ENCODE results near the gene LDLRAD3.
A peak's percentile ranks its signal among the peaks of the same experiment; 100 is the strongest.

The LDLRAD3 gene

DNA sequence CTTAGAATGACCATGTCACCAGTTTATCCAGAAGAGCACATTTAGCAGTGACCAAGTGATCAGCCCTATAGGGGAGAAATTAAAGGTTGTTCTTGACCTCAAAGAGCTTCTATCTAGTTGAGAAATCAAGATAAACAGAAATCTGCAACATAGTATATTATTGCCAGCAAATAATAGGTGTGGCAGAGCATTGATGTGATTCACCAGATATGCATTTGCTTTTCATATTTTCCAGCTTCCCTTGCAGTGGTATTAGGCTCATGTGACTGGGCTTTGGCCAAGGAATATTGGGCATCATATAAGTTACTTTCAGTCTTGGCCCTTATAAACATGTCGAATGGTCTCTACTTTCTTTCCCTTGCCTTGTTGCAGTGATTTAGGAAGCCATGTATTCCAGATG, 310.9 kb downstream of the LDLRAD3 start:
- DNase-seq, result no peak

DNA sequence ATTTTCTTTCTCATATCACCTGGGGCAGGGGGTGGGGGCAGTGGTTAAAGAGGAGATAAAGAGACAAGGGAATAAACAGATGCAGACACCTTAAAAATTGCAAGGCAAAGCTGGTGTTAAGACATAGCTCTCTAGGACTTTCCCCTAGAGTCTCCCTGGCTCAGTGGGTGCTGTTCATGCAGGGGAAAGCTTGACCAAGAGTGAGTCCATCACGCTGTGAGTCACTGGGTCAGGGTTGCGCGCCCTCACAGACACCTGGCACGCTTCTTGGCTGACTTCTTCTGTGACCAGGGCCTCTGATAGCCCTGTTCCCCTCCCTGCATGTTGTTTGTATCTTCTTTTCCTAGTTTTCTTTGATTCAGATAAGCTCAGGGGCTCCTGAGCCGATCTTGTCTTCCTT, 313.5 kb downstream of the LDLRAD3 start:
- DNase-seq, result no peak

DNA sequence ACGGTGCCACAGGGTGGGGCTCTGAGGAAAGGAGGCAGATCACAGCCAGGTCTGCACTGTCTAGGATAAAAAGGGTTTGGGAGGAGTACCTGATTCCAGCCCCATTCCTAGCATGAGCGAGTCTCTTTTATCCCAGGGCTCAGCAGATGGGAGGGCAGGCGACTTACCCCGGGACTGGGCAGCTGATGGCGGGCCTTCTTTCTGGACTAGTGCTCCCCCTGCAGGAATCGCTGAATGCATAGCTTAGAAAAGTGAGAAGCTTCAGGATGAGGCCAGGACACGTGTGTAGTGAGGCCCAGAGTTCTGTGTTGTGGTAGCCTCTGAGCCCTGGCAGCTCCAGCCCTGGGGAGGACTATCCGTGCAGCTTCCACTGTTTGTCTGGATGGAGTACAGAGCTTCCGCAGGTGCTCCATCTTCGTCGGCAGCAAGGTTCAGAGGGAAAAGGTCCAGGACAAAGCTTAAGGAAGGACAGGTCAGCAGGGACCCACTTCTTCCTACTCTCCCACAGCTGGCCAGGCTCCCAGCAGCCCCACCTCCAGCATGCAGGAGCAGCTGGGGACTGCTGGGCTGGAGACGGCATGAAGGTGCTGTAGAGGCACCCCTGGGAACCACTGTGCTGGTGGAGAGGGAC, 315.0 kb downstream of the LDLRAD3 start:
- peak; percentile 19 to 21 for DNase-seq

DNA sequence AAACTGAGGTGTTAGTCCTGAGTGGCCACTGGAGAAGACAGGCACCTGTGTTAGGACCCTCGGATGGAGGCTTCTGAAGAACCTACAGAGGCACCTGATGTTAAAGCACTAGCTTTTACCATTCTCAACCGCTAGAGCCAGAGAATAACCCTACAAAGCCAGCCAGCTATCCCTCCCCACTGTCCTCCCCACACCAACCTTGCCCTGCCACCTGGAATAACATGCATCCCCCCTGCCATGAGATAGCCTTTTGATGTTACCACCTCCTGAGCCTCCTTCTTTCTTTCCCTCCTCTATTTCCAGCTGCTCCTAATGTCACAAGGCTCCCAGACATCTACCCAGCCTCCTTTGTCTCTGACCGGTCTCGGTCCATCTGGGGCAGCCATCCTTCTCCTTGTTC, 317.2 kb downstream of the LDLRAD3 start:
- no peak for DNase-seq

DNA sequence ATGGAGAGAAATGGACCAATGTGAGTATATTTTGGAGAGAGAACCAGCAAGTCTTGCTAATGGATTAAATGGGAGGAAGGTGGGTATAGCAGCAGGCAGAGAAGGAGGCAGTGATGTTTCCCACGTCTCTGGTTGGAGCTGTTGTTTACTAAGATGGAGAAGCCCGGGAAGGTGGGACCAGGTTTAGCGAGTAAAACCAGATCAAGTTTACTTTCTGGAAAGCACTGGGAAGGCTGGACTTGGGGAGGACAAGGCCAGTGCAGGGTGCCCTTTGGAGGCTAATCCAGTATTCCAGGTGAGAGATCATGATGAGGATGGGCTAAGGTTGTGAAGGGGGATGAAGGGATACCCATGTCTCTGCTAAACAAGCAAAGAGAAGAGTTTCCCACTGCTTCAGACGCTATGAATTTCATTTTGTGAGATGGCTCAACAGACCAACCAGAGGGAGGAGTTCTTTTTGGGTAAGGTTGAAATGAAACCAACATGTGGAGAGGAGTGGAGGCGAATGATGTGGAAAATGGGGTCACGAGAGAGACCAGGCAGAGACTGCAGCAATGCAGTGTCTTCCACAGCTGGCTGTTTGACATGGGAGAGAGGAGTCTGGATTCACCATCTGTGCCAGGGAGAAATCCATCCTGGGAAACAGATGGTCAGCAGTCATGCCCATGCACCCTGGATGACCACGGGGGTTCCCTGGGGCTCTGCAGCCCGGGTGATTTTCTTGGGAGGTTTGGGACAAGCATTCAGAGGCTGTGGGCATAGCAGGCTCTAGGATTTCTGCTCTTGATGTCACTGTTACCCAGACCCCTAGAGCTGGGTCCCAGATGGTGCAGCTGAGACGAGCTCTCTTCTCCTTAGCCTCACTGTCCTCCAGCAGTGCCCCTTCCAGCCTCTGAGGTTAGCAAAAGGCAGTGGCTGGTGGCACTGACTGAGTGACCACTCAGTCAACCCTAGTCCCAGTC, 320.4 kb downstream of the LDLRAD3 start:
- peak in 1 of 2 donors; percentile 4 for DNase-seq

DNA sequence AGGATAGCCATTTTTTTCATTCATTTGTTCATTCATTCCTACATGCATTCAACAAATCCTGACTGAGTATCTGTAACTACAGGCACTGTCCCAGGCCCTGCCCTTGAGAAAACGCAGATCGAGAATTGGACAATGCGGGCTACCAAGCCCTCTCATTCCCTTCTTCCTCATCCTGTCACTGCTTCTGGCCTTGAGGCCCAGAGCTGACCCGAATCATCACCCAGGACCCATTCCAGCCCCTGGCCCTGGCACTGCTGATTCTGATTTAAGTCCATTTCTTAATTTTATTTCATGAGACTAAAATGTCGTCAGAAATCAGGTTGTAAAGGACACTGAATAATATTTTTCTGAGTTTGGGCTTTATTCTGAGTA, 321.1 kb downstream of the LDLRAD3 start:
- no peak for DNase-seq

DNA sequence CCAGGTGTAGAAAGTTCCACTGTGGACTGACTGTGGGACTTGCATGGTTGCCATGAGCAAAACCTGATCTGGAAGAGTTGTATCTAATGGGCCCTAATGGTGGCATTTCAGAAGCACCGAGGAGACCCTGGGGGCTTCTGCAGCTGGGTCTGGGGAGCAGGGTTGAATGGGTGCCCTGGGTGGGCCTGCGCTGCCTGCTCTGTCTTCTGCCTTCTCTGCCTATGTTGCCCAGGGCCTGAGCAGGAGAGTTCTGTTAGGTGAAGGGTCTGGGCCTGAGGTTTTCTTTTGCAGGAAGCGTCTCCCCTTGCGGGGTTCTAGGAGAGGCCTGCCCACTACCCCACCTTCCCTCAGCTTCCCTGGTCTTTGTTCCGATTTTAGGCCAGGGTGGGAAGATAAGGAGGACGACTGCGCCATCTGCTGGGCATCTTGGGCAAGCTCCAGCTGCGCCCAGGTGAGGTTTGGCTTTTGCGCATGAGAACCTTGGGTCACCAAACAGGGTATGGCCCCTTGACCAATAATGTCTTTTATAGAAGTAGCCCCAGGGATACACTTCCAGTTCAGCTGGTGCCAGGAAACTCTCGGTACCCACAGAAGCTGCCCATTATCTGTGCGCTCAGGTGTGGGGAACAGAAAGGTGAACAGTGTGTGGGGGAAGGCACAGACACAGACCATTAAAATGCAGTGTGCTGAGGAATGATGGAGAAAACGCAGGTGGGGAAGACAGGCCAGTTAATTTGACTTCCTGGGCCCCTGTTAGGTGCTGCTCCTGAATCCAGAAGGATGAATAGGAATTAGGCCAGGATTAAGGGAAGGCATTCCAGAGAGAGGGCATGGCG, 322.1 kb downstream of the LDLRAD3 start:
- DNase-seq, result peak; percentile 69

DNA sequence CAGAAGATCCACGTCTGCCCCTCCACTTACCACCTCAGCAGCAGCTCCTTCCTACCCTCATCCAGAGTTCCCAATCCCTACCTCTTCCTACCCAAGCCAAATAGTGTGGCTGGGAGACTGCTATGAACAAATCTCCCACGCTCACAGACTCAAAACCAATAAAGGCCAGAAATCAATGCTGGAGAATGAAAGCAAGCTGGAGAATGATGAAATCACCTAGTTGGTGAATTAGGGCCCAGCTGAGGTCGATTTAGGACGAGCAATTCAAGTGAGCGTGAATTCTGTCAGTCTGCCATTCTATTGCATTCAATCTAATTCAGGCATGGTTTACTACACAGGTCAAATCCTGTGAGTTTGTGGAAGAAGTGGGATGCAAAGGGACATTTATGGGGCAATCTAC, 322.9 kb downstream of the LDLRAD3 start:
- DNase-seq, result peak in 1 of 2 donors; percentile 2

DNA sequence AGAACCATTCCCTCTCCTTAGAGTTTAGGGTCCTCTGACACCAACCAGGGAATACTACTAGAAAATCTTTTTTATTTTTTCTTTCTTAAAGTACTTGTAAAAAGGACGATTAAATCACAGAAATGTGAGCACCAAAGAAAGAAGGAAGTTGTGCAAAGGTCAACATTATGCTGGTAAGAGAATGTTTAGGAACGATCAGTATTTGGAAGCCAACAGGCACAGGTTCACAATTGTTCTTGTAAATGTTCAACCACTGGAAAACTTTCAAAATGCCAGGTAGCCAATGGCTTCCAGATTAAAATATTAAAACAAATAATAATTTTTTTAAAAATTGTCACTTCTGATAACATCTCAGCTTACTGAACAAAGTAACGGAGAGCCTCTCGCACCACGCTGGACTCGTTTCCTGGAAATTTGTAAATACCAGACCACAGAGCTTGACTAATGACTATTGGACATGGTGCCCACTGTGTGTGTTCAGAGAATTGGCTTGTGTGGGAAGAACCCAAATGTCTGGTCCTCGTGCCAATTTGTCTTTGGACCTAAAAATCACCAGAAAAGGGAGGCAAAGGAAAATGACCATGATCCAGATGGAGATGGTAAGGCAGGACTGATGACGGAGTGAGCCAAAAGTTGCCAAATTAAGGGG, 324.6 kb downstream of the LDLRAD3 start:
- DNase-seq, result no peak

DNA sequence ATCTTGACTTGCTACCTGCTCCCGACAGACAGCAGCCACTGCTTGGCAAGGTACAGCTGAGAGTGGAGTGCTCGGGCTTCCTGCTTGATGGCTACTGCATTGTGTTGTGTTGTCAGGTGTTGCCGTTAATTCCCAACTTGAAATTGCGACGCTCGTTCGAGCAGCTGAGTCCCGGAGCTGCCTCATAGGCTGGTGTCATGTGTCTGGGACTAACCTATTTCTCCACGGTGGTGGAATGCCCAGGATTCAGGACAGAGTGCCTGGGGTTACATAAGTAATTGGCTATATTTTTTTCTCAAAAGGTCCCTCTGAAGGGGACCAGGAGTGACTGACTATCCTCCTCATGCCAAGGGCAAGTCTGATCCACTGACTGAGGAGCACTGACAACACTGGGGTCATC, 326.8 kb downstream of the LDLRAD3 start:
- DNase-seq, result no peak

DNA sequence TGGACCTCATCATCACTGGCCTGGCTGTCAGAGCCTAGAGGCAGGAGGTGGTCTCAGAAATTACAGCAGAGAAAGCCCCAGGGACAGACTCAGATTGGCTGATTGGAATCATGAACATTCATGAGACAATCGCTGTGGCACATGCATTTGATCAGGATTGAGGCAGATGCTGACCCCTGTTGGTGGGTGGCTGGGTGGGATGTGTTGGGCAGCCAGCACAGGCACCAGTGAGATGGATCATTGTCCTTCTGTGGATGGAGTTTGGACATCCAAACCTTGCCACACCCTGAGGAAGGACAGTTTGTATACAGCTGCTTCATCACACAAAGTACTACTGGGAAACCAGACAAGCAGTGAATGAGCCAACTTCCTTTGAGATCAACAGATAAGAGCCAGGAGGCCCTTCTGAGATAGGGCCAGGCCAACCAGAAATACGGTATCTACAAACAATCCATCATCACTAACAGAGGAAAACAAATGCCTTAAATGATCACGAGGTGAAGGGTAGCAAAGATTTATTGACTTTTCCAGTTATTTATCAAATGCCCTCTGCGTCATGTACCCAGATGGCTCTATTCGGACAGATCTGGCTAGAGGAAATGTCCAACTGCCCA, 328.0 kb downstream of the LDLRAD3 start:
- DNase-seq, result peak in 1 of 2 donors; percentile 1

DNA sequence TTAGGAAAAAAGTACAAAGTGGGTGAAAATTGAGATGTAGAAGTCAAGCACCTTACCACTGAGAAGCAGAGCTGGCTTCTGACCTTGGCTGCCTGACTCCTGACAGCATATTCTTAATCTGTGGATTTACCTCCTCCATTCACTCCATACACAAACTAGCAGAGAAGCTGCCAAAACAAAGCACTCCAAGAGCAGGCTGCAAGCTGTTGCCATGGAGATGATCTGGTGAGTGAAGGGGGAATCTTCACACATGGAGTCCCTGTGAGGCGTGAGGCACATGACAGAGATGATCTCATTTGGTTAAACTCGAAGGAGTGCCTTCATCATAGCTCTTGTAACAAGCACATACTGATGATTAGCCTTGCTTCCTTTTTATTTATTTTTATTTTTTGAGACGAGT, 329.2 kb downstream of the LDLRAD3 start:
- DNase-seq, result peak in 1 of 2 donors; percentile 6

DNA sequence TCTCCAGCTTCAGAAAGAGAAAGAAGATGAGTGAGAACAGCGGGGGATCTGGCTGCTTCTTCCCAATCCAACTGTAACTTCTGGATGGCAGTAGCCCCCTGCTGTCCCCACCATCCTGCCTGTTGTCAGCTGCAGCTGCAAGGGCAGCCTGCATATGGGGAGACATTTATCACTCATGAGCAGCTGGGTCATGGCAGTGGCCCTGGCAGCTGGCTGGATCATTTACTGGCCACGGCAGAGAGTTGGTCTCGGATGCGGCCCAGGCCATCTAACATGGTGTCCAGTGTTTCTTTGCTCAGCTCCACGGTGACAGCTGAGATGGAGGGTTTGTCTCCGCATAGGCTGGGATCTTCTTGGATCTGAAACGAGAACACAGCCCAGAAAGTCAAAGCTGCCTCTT, 330.6 kb downstream of the LDLRAD3 start:
- DNase-seq, result no peak

DNA sequence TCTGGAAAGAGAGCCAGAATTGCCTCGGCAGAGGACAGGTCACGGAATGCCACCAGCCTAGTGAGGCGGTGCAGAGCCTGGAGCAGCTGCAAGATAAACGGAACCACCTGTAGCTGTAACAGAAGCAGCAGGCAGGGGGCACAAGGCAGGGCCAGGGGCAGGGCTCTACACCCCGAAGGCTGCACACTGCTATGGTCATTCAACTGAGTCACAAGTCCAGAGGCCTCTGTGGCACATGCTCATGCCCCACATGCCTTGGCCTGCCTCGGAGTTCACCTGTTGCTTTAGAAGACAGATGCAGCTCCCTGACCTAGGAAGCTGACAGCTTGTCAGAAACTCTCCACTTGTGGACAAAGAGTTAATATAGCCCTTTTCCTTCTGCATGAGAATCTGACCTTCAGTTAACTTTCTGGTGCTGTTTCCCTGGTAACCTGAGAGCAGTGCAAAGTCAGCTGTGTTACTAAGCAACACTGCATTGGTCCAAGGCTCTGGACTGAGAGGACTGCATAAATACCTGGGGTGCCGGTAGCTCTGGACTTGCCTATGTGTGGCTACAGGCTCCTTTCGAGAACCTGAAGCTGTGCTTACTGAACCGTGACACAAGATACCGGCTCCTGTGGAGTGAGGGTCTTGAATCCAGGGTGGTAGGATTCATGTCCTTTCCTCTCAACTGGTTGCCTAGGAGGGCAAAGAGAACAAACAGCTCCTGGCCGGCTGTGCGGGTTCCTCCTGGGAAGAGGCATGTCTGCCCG, 334.8 kb downstream of the LDLRAD3 start:
- no peak for DNase-seq

DNA sequence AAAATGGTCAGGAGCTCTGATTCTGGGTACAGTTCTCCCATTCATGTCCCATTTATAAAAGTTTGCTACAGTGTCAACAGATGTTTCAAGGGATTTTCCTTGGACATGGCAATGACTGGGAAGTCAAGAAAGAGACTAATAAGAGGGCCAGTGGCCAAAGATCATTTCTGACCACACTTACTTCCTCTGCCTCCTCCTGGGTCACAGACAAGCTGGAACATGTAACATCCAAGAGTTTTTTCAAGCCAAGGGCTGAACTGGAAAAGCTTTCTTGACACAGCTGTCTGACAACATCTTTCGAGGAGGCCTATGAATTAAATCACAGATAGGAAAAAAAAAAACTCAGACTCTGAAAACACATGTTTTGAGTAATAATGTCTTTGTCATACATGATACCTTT, 336.7 kb downstream of the LDLRAD3 start:
- no peak for DNase-seq
